Measurements from ENCODE around the gene TM4SF18.
A peak's percentile ranks its signal among the peaks of the same experiment; 100 is the strongest.

Gene TM4SF18

DNA sequence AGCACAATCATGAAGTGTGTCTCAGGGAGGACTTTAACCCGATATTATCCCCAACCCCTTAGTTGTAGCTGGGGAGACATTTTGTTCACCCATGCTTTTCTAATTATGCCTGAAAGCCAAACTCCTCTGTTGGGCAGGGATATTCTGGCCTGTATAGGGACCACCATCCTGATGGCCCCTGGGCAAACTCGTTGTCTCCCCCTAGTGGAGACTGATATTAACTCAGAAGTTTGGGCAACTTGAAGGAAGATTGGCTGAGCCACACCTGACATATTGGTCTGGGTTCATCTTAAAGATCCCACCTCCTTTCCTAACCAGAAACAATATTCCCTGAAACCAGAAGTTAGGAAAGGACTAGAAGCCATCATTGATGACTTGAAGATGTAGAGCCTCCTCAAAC is 42.3 kb downstream of the TM4SF18 start:
- Histone ChIP-seq H3K4me3 (ENCODE audit: low read depth in 1 of 5, low read length in 5 of 5) (no peak overlapping the region), H3K27me3 (ENCODE audit: control insufficient read depth in 5 of 5, insufficient read depth in 4 of 5, low read length in 5 of 5) (no peaks in the 10 kb centered on the region), H3K36me3 (ENCODE audit: control insufficient read depth in 5 of 5, insufficient read depth in 5 of 5, low read length in 5 of 5) (no peaks in the 10 kb centered on the region), H3K9me3 (ENCODE audit: control insufficient read depth in 5 of 5, low read length in 5 of 5) (peaks cover 0 to 5% (median 0%) of the 10 kb centered on the region in 5 donors), H3K9ac (ENCODE audit: low read length in 5 of 5) (no peak overlapping the region), H3K27ac (ENCODE audit: low read depth, low read length) (no peak overlapping the region), H3K4me1 (ENCODE audit: control insufficient read depth in 5 of 5, insufficient read depth in 5 of 5, low read length in 5 of 5) (peaks cover 0 to 9% (median 7%) of the 10 kb centered on the region in 5 donors)

DNA sequence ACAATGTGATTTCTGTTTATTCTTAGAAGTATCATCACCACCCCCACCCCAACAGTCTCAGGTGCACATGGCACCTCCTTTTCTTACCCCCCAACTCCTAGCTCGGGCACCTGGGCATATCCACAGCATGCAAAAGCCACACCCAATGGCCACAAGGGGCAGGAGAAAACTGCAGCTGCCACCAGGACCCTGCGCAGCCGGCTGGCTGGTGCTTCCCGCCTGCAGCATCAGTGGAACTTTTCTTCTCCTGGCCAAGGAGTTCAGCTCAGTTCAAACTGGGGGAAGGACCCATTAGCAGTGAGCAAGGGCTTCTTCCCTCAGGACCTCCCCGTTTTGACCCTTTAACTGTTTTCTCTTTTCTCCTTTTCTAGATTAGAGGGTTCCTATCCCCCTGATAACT is 44.8 kb downstream of the TM4SF18 start:
- no peaks in the 10 kb centered on the region for H3K36me3 ChIP-seq (ENCODE audit: control insufficient read depth in 5 of 5, insufficient read depth in 5 of 5, low read length in 5 of 5)
- H3K27ac ChIP-seq (ENCODE audit: low read depth, low read length), result no peak overlapping the region
- H3K4me3 ChIP-seq (ENCODE audit: low read depth in 1 of 5, low read length in 5 of 5), result no peak overlapping the region
- H3K27me3 ChIP-seq (ENCODE audit: control insufficient read depth in 5 of 5, insufficient read depth in 4 of 5, low read length in 5 of 5), result no peaks in the 10 kb centered on the region
- H3K9me3 ChIP-seq (ENCODE audit: control insufficient read depth in 5 of 5, low read length in 5 of 5), result no peaks in the 10 kb centered on the region
- no peak overlapping the region for H3K9ac ChIP-seq (ENCODE audit: low read length in 5 of 5)
- peaks cover 0 to 9% (median 7%) of the 10 kb centered on the region in 5 donors for H3K4me1 ChIP-seq (ENCODE audit: control insufficient read depth in 5 of 5, insufficient read depth in 5 of 5, low read length in 5 of 5)

DNA sequence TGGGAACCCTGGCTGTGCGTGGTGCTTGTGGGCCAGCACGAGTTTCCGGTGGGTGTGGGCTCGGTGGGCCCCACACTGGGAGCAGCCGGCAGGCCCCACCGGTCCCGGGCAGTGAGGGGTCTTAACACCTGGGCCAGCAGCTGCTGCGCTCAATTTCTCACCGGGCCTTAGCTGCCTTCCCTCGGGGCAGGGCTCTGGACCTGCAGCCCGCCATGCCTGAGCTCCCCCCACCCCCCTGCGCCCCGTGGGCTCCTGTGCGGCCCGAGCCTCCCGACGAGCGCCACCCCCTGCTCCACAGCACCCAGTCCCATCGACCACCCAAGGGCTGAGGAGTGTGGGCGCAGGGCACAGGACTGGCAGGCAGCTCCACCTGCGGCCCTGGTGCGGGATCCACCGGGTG is 49.4 kb downstream of the TM4SF18 start:
- Histone ChIP-seq H3K9ac (ENCODE audit: low read length in 5 of 5) (no peak overlapping the region), H3K27ac (ENCODE audit: low read depth, low read length) (no peak overlapping the region), H3K4me1 (ENCODE audit: control insufficient read depth in 5 of 5, insufficient read depth in 5 of 5, low read length in 5 of 5) (no peaks in the 10 kb centered on the region), H3K36me3 (ENCODE audit: control insufficient read depth in 5 of 5, insufficient read depth in 5 of 5, low read length in 5 of 5) (no peaks in the 10 kb centered on the region), H3K9me3 (ENCODE audit: control insufficient read depth in 5 of 5, low read length in 5 of 5) (no peaks in the 10 kb centered on the region), H3K4me3 (ENCODE audit: low read depth in 1 of 5, low read length in 5 of 5) (no peak overlapping the region), H3K27me3 (ENCODE audit: control insufficient read depth in 5 of 5, insufficient read depth in 4 of 5, low read length in 5 of 5) (no peaks in the 10 kb centered on the region)

DNA sequence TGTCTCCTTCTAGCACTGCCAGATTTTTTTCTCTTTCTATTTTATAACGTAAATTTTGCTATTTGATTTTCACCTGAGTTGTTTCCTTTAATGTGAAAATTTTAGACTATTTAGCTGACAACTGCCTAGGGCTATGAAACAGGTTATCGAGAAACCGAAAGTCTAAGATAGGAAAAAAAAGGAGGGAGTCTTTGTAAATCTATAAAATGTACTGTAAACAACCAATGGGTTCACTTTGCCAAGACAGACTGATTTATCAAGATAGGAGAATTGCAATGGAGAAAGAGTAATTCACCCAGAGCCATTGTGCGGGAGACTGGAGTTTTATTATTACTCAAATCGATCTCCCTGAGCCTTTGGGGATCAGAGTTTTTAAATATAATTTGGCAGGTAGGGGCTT is 50.0 kb downstream of the TM4SF18 start:
- H3K27me3 ChIP-seq (ENCODE audit: control insufficient read depth in 5 of 5, insufficient read depth in 4 of 5, low read length in 5 of 5), result no peaks in the 10 kb centered on the region
- H3K4me1 ChIP-seq (ENCODE audit: control insufficient read depth in 5 of 5, insufficient read depth in 5 of 5, low read length in 5 of 5), result no peaks in the 10 kb centered on the region
- H3K4me3 ChIP-seq (ENCODE audit: low read depth in 1 of 5, low read length in 5 of 5), result no peak overlapping the region
- no peaks in the 10 kb centered on the region for H3K36me3 ChIP-seq (ENCODE audit: control insufficient read depth in 5 of 5, insufficient read depth in 5 of 5, low read length in 5 of 5)
- no peak overlapping the region for H3K9ac ChIP-seq (ENCODE audit: low read length in 5 of 5)
- no peak overlapping the region for H3K27ac ChIP-seq (ENCODE audit: low read depth, low read length)
- no peaks in the 10 kb centered on the region for H3K9me3 ChIP-seq (ENCODE audit: control insufficient read depth in 5 of 5, low read length in 5 of 5)

DNA sequence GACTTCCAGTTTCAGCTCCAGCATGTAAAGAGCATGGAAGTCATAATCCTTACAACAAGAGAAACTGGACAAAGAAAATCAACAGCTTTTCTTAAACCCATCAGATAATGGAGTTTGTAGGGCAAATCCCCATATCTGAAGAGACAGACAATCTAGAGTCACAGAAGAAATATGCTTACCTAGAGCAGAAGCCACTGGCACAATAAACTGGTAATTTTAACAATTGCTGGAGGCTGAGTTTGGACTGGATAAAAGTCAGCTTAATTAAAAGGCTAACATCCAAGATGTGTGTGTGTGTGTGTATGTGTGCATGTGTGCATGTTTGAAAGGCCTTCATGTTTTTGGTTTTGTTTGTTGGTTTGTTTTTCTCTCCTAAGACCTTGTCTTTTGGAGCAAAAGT is 50.6 kb downstream of the TM4SF18 start:
- Histone ChIP-seq H3K27ac (ENCODE audit: low read depth, low read length) (no peak overlapping the region), H3K36me3 (ENCODE audit: control insufficient read depth in 5 of 5, insufficient read depth in 5 of 5, low read length in 5 of 5) (no peaks in the 10 kb centered on the region), H3K9ac (ENCODE audit: low read length in 5 of 5) (no peak overlapping the region), H3K9me3 (ENCODE audit: control insufficient read depth in 5 of 5, low read length in 5 of 5) (no peaks in the 10 kb centered on the region), H3K4me3 (ENCODE audit: low read depth in 1 of 5, low read length in 5 of 5) (no peak overlapping the region), H3K27me3 (ENCODE audit: control insufficient read depth in 5 of 5, insufficient read depth in 4 of 5, low read length in 5 of 5) (no peaks in the 10 kb centered on the region), H3K4me1 (ENCODE audit: control insufficient read depth in 5 of 5, insufficient read depth in 5 of 5, low read length in 5 of 5) (peaks cover 0 to under 1% (median 0%) of the 10 kb centered on the region in 5 donors)

DNA sequence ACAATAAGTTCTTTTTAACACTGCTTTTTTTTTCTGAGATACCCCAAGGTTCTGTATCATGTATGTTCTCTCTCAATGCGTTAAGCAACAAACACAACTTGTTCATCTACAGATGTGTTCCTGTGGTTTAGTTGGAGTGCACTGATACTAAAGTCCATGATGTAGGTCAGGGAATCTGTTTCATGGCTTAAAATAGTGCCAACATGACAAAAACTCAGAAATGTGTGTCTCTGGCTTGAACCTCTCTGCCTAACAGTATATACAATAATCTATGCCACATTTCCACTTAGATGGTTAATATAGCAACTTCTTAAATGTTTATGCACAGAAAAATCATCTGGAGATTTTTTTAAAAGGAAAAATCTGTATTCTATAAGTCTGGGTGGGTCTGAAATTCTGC is 51.1 kb downstream of the TM4SF18 start:
- Histone ChIP-seq H3K4me3 (ENCODE audit: low read depth in 1 of 5, low read length in 5 of 5) (no peak overlapping the region), H3K9me3 (ENCODE audit: control insufficient read depth in 5 of 5, low read length in 5 of 5) (no peaks in the 10 kb centered on the region), H3K27me3 (ENCODE audit: control insufficient read depth in 5 of 5, insufficient read depth in 4 of 5, low read length in 5 of 5) (no peaks in the 10 kb centered on the region), H3K9ac (ENCODE audit: low read length in 5 of 5) (no peak overlapping the region), H3K4me1 (ENCODE audit: control insufficient read depth in 5 of 5, insufficient read depth in 5 of 5, low read length in 5 of 5) (peaks cover 0 to 5% (median 0%) of the 10 kb centered on the region in 5 donors), H3K36me3 (ENCODE audit: control insufficient read depth in 5 of 5, insufficient read depth in 5 of 5, low read length in 5 of 5) (no peaks in the 10 kb centered on the region), H3K27ac (ENCODE audit: low read depth, low read length) (no peak overlapping the region)

DNA sequence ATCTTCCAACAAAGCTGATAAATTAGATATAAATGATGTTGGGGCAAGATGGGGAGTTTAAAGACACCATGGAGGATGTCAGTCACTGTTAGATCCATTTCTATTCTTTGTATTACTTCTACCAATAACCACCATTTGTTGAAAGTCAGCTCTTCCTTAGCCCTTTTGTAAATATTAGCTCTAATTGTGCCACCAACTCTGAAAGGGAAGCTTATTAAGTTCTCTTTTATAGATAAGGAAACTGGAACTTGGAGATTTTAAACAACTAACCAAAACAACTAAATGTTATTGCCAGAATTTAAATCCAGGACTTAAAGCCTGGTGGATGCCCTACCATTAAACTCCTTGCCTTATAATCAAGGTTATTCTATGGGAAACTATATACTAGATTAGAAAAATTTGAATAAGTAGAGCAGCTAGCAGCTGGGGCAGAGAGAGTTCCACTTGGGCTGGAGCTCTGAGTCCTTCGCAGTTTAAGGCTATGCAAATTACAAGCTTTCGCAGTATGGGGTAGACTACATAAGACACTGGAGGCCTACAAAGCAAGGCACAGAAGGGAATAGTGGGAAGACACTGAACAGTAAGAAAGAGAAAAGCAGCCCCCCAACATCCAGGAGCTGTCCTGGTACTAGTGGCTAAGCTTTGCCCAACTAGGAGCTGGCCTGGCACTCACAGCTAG is 52.6 kb downstream of the TM4SF18 start:
- Histone ChIP-seq H3K36me3 (ENCODE audit: control insufficient read depth in 5 of 5, insufficient read depth in 5 of 5, low read length in 5 of 5) (no peaks in the 10 kb centered on the region), H3K4me1 (ENCODE audit: control insufficient read depth in 5 of 5, insufficient read depth in 5 of 5, low read length in 5 of 5) (peaks cover 0 to 10% (median 0%) of the 10 kb centered on the region in 5 donors), H3K9me3 (ENCODE audit: control insufficient read depth in 5 of 5, low read length in 5 of 5) (no peaks in the 10 kb centered on the region), H3K27ac (ENCODE audit: low read depth, low read length) (no peak overlapping the region), H3K4me3 (ENCODE audit: low read depth in 1 of 5, low read length in 5 of 5) (no peak overlapping the region), H3K9ac (ENCODE audit: low read length in 5 of 5) (no peak overlapping the region), H3K27me3 (ENCODE audit: control insufficient read depth in 5 of 5, insufficient read depth in 4 of 5, low read length in 5 of 5) (no peaks in the 10 kb centered on the region)

DNA sequence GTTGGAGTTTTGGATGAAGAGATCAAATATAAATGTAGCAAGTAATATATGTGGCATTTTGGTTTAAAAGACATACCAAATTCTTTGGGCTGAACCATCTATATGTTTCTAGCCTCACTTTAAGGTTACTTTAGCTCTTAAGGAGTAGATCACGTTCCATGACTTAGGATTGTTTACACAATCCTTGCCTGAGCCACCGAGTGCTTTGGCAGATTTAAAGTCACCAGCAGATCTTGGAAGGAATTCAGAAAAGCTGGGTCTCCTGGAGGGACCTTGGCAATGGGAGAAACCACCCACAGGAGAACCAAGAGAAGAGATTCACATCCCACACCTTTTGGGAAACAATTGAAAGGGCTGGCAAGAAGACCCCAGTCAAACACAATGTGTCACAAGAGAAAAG is 54.5 kb downstream of the TM4SF18 start:
- H3K9me3 ChIP-seq (ENCODE audit: control insufficient read depth in 5 of 5, low read length in 5 of 5), result no peaks in the 10 kb centered on the region
- H3K4me1 ChIP-seq (ENCODE audit: control insufficient read depth in 5 of 5, insufficient read depth in 5 of 5, low read length in 5 of 5), result peaks cover 0 to 21% (median 0%) of the 10 kb centered on the region in 5 donors
- H3K9ac ChIP-seq (ENCODE audit: low read length in 5 of 5), result no peak overlapping the region
- H3K36me3 ChIP-seq (ENCODE audit: control insufficient read depth in 5 of 5, insufficient read depth in 5 of 5, low read length in 5 of 5), result no peaks in the 10 kb centered on the region
- H3K27me3 ChIP-seq (ENCODE audit: control insufficient read depth in 5 of 5, insufficient read depth in 4 of 5, low read length in 5 of 5), result no peaks in the 10 kb centered on the region
- H3K4me3 ChIP-seq (ENCODE audit: low read depth in 1 of 5, low read length in 5 of 5), result no peak overlapping the region
- H3K27ac ChIP-seq (ENCODE audit: low read depth, low read length), result no peak overlapping the region

DNA sequence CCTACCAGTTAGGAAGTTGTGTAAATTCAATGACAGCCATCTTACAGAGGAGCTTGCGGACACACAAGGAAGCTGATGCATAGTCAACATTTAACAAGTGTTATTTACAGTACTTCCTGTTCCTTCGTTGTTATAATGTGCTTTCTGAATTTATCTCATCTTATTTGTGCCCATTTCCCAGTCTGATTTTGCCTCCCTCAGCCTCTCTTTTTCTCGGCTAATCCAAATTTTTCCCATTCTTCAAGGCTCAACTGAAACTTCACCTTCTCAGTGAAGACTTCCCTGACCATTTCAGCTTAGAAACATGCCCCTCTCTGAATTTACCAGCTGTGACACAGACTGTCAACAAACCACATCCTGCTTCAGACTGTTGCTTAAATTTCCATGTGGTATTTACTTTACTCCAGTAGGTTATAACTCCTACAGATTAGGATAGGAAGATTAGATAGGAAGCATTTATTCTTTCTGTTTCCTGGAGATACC is 56.1 kb downstream of the TM4SF18 start:
- H3K4me3 ChIP-seq (ENCODE audit: low read depth in 1 of 5, low read length in 5 of 5), result peak overlapping the region in 1 of 5 donors; percentile 49
- H3K36me3 ChIP-seq (ENCODE audit: control insufficient read depth in 5 of 5, insufficient read depth in 5 of 5, low read length in 5 of 5), result no peaks in the 10 kb centered on the region
- peaks cover 0 to 27% (median 0%) of the 10 kb centered on the region in 5 donors for H3K4me1 ChIP-seq (ENCODE audit: control insufficient read depth in 5 of 5, insufficient read depth in 5 of 5, low read length in 5 of 5)
- no peaks in the 10 kb centered on the region for H3K27me3 ChIP-seq (ENCODE audit: control insufficient read depth in 5 of 5, insufficient read depth in 4 of 5, low read length in 5 of 5)
- peak overlapping the region in 1 of 5 donors; percentile 38 for H3K9ac ChIP-seq (ENCODE audit: low read length in 5 of 5)
- no peak overlapping the region for H3K27ac ChIP-seq (ENCODE audit: low read depth, low read length)
- no peaks in the 10 kb centered on the region for H3K9me3 ChIP-seq (ENCODE audit: control insufficient read depth in 5 of 5, low read length in 5 of 5)

DNA sequence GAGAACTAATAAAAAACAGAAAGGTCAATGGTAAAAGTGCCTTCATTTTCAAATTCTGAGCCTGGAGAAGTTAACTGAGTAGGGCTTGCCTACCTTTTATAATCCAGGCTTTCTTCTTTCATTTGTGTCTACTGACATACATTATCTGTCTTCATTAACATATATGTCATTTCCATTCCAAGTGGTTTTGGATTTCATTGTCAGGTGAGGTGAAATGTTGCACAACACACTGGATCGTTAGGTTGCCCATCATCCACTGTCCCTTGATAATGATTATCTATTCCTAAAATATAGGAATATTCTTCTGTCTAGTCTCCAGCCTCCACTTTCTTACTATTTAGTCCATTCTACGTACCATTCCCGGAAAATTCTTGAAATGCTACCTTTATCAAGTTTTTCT is 56.8 kb downstream of the TM4SF18 start:
- peaks cover 0 to 27% (median 0%) of the 10 kb centered on the region in 5 donors for H3K4me1 ChIP-seq (ENCODE audit: control insufficient read depth in 5 of 5, insufficient read depth in 5 of 5, low read length in 5 of 5)
- H3K27me3 ChIP-seq (ENCODE audit: control insufficient read depth in 5 of 5, insufficient read depth in 4 of 5, low read length in 5 of 5), result no peaks in the 10 kb centered on the region
- H3K4me3 ChIP-seq (ENCODE audit: low read depth in 1 of 5, low read length in 5 of 5), result no peak overlapping the region
- H3K36me3 ChIP-seq (ENCODE audit: control insufficient read depth in 5 of 5, insufficient read depth in 5 of 5, low read length in 5 of 5), result no peaks in the 10 kb centered on the region
- no peak overlapping the region for H3K9ac ChIP-seq (ENCODE audit: low read length in 5 of 5)
- no peak overlapping the region for H3K27ac ChIP-seq (ENCODE audit: low read depth, low read length)
- H3K9me3 ChIP-seq (ENCODE audit: control insufficient read depth in 5 of 5, low read length in 5 of 5), result no peaks in the 10 kb centered on the region
